ENCODE results near the gene GPM6B.

Gene GPM6B

GRCh38 chrX:13821738-13822137 is 4.8 kb upstream of the GPM6B start:
- no peak for DNase-seq

GRCh38 chrX:13816176-13816575 is 717 bp downstream of the GPM6B start:
- no peak for DNase-seq

GRCh38 chrX:13815664-13816063 is 1.2 kb downstream of the GPM6B start:
- DNase-seq = no peak

- no peak for DNase-seq
Observed at GRCh38 chrX:13808865-13809264, 8.0 kb downstream of the GPM6B start.

GRCh38 chrX:13808293-13808692 is 8.6 kb downstream of the GPM6B start:
- DNase-seq = no peak

- no peak for DNase-seq
Observed at GRCh38 chrX:13805241-13805640, 11.7 kb downstream of the GPM6B start.

GRCh38 chrX:13803116-13803515 is 13.8 kb downstream of the GPM6B start:
- no peak for DNase-seq

GRCh38 chrX:13798184-13798583 is 18.7 kb downstream of the GPM6B start:
- DNase-seq = no peak

- no peak for DNase-seq
Observed at GRCh38 chrX:13797512-13797911, 19.4 kb downstream of the GPM6B start.

- DNase-seq = no peak
Observed at GRCh38 chrX:13794417-13794816, 22.5 kb downstream of the GPM6B start.

- no peak for DNase-seq
Observed at GRCh38 chrX:13793897-13794296, 23.0 kb downstream of the GPM6B start.

- DNase-seq = no peak
Observed at GRCh38 chrX:13791559-13791958, 25.3 kb downstream of the GPM6B start.

GRCh38 chrX:13791145-13791544 is 25.7 kb downstream of the GPM6B start:
- no peak for DNase-seq

- DNase-seq = no peak
Observed at GRCh38 chrX:13790206-13791131, 26.4 kb downstream of the GPM6B start.

- peak; percentile 17 to 24 for DNase-seq
Observed at GRCh38 chrX:13786048-13786447, 30.8 kb downstream of the GPM6B start.

- DNase-seq = no peak
Observed at GRCh38 chrX:13780868-13781427, 35.9 kb downstream of the GPM6B start.

GRCh38 chrX:13778916-13779315 is 38.0 kb downstream of the GPM6B start:
- DNase-seq = no peak

- DNase-seq = no peak
Observed at GRCh38 chrX:13776387-13776786, 40.5 kb downstream of the GPM6B start.

- no peak for DNase-seq
Observed at GRCh38 chrX:13775837-13776236, 41.1 kb downstream of the GPM6B start.

- DNase-seq = no peak
Observed at GRCh38 chrX:13774696-13775095, 42.2 kb downstream of the GPM6B start.

- DNase-seq = peak; percentile 24 to 62
Observed at GRCh38 chrX:13770013-13770535, 46.8 kb downstream of the GPM6B start.

GRCh38 chrX:13768939-13769338 is 48.0 kb downstream of the GPM6B start:
- DNase-seq = no peak

GRCh38 chrX:13764765-13765164 is 52.1 kb downstream of the GPM6B start:
- DNase-seq = peak in 1 of 2 experiments; percentile 16

- DNase-seq = no peak
Observed at GRCh38 chrX:13764281-13764680, 52.6 kb downstream of the GPM6B start.
